ENCODE measurements around the gene SAMD13. TPM values are rescaled to one million over a fixed set of nuclear protein-coding genes. Genes with fewer than 3 reads are reported as not detected.

The SAMD13 gene
- total RNA-seq, 1 experiment from 2014 or later = 0.61 TPM

GRCh38 chr1:84299536-84300170 is 1.9 kb upstream of the SAMD13 start:
- H3K79me1 ChIP-seq (ENCODE audit: insufficient read depth, low read depth, low read length, poor library complexity, severe bottlenecking) = no peaks in the 10 kb centered on the region
- H3K14ac ChIP-seq (ENCODE audit: insufficient read depth, low read length) = no peak overlapping the region
- no peaks in the 10 kb centered on the region for H3K27me3 ChIP-seq (ENCODE audit: insufficient read depth, low read length)
- Mint-ChIP-seq H3K27ac (peak overlapping the region in 1 of 3 experiments; percentile 71; a peak in 1 of 7 replicates), H3K27me3 (ENCODE audit: low read depth) (peaks cover 6% of the 10 kb centered on the region; the same call in 1 of the 2 replicates), H3K4me1 (peaks cover 37 to 45% of the 10 kb centered on the region in 2 experiments), H3K9me3 (peaks cover 3 to 14% of the 10 kb centered on the region in 2 experiments; a peak in 4 of 5 replicates), H3K36me3 (ENCODE audit: insufficient read depth in 1 of 3, low read depth in 3 of 3) (peaks cover 0 to 2% (median 0%) of the 10 kb centered on the region in 3 experiments; a peak in 3 of 7 replicates), H3K4me3 (peak overlapping the region; percentile 87 to 93)
- no peak for DNase-seq
- H3K9ac ChIP-seq (ENCODE audit: extremely low read depth, insufficient read length, low read length) = no peak overlapping the region
- no peaks in the 10 kb centered on the region for H3K9me3 ChIP-seq (ENCODE audit: control insufficient read depth, low read depth, low read length)
- H3K56ac ChIP-seq (ENCODE audit: insufficient read length, low read depth, low read length) = no peak overlapping the region
- no peaks in the 10 kb centered on the region for H4K20me1 ChIP-seq (ENCODE audit: control insufficient read depth, insufficient read depth, insufficient read length)
- H3K4ac ChIP-seq (ENCODE audit: low read depth, low read length) = no peak overlapping the region
- no peak overlapping the region for H3K27ac ChIP-seq (ENCODE audit: insufficient read length, low read depth, low read length)
- H2BK5ac ChIP-seq (ENCODE audit: insufficient read length, low read length) = no peak overlapping the region
- peaks cover 10% of the 10 kb centered on the region; the same call in 1 of the 2 replicates for H3K4me1 ChIP-seq (ENCODE audit: insufficient read depth, low read length)
- H3K79me2 ChIP-seq (ENCODE audit: insufficient read depth, low read length) = no peaks in the 10 kb centered on the region
- no peak overlapping the region for H3K18ac ChIP-seq (ENCODE audit: insufficient read length, low read depth, low read length)
- H2BK12ac ChIP-seq (ENCODE audit: insufficient read length, low read depth, low read length) = no peak overlapping the region
- H2BK20ac ChIP-seq (ENCODE audit: low read depth, low read length, poor library complexity, severe bottlenecking) = no peak overlapping the region
- H3K4me2 ChIP-seq (ENCODE audit: insufficient read depth, insufficient read length, low read length) = peak overlapping the region; percentile 65
- H4K91ac ChIP-seq (ENCODE audit: insufficient read length, low read depth, low read length) = no peak overlapping the region
- H2BK120ac ChIP-seq (ENCODE audit: low read depth, low read length, poor library complexity, severe bottlenecking) = no peak overlapping the region
- no peak overlapping the region for H4K8ac ChIP-seq (replicated peaks; ENCODE audit: insufficient read length, low read depth, low read length)
- TF ChIP-seq CTCF (conservative IDR thresholded peaks at IDR 0.05) = no peak
- no peak overlapping the region for H2BK15ac ChIP-seq (ENCODE audit: low read depth, low read length)
- no peak overlapping the region for H4K5ac ChIP-seq (ENCODE audit: insufficient read length, low read depth, low read length)
- no peak overlapping the region for H3K23ac ChIP-seq (ENCODE audit: insufficient read length, low read depth, low read length)
- peaks cover 12% of the 10 kb centered on the region for H3K23me2 ChIP-seq (ENCODE audit: insufficient read length, low read depth, low read length, poor library complexity, severe bottlenecking)
- no peak overlapping the region for H2AFZ ChIP-seq (ENCODE audit: low read length)
- no peak overlapping the region for H2AK5ac ChIP-seq (ENCODE audit: insufficient read length, low read length)
- WGBS (ENCODE audit: extremely low coverage, insufficient read length, low lambda C conversion rate) = no CpG with 5 or more reads among the region's 4 CpGs
- H3T11ph ChIP-seq (ENCODE audit: low read length) = no peak overlapping the region
